Measurements from ENCODE around the gene MSANTD1. TPM values are rescaled to one million over a fixed set of nuclear protein-coding genes. Genes with fewer than 3 reads are reported as not detected.

The MSANTD1 gene
- total and polyA plus RNA-seq, 2 donors (not counting 3 experiments of a cell fraction or from before 2014, with no cell fraction given), result 0.14 to 1.2 TPM

DNA sequence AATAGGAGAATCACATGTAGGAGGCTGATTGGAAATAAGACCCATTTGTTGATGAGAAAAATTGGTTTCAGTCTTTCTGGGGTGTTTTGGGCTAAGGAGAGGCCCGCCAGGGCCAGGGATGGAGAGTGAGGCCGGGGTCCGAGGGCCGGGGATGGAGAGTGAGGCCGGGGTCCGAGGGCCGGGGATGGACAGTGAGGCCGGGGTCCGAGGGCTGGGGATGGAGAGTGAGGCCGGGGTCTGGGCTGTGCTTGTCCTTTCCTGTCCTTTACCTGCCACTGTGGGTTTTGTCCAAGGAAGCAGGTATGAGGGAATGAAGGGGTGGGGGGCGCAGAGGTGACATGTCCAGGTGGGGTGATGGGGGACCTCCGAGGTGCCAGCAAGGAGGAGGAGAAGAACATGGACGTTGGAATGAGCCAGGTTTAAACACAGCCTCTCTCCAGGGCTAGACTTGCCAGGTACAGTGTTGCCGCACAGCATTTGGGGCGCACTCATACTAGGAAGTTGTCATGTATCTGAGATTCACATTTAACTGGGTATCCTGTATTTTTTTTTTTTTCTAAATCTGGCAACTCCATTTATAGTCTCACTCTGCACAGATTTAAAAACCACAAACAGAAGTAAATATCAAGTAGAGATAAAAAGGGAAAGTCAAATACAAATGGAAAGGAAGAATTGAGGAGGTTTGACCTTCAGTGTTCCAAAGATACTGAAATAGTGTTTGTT lies 52.7 kb downstream of the MSANTD1 start:
- intact Hi-C loops (cut with micrococcal nuclease) (no loop called here), dilution Hi-C loops (cut with MboI; ENCODE audit: extremely low pct_ligation_motif_present, low sequenced_read_pairs) (no loop called here)
- no TSS peak for BruUV-seq (replicated peaks)
- FAIRE-seq, result no peak
- Histone ChIP-seq H3K27ac (ENCODE audit: insufficient read depth, low read depth, low read length) (peak overlapping the region; percentile 84), H3K36me3 (ENCODE audit: control insufficient read depth in 2 of 2, extremely low read depth in 1 of 2, insufficient read depth in 2 of 2, low read length in 2 of 2) (no peaks in the 10 kb centered on the region), H3K4me2 (ENCODE audit: insufficient read depth, low read length) (peak overlapping the region; percentile 31), H3K9ac (replicated peaks; ENCODE audit: extremely low read depth, insufficient read depth, low read length) (peak overlapping the region; percentile 35), H3K9me3 (replicated peaks; ENCODE audit: control insufficient read depth, insufficient read depth, low read length) (no peaks in the 10 kb centered on the region), H3K4me3 (replicated peaks in 1 of 3; ENCODE audit: insufficient read depth in 1 of 3, low read depth in 1 of 3, low read length in 3 of 3) (no peak overlapping the region), H3K27me3 (ENCODE audit: control insufficient read depth in 2 of 2, insufficient read depth in 2 of 2, low read length in 2 of 2) (no peaks in the 10 kb centered on the region), H3K9me1 (replicated peaks; ENCODE audit: control insufficient read depth, extremely low read depth, insufficient read depth, low read length) (no peaks in the 10 kb centered on the region), H3K79me2 (ENCODE audit: control insufficient read depth, insufficient read depth, low read length) (peaks cover 84% of the 10 kb centered on the region), H4K20me1 (replicated peaks; ENCODE audit: control insufficient read depth, extremely low read depth, insufficient read depth, low read length) (no peaks in the 10 kb centered on the region), H2AFZ (ENCODE audit: low read depth, low read length) (no peak overlapping the region), H3K4me1 (ENCODE audit: control insufficient read depth, extremely low read depth, insufficient read depth, low read length) (peaks cover 59% of the 10 kb centered on the region)
- DNase-seq (ENCODE audit: low read depth, low spot score), result no peak
- ChIA-PET POLR2A (interaction anchor here (1.0 kb wide), 1 partner anchor 8 kb away, joined by 4 read pairs; no protein-coding TSS in a partner anchor), CTCF (interaction anchor here (0.9 kb wide), 1 partner anchor 28 kb away, joined by 3 read pairs; no protein-coding TSS in a partner anchor)
- TF ChIP-seq POLR2A (IDR thresholded peaks at IDR 0.05; ENCODE audit: low read depth, low read length), result peak; percentile 5
- TF ChIP-seq, protein P1, sequence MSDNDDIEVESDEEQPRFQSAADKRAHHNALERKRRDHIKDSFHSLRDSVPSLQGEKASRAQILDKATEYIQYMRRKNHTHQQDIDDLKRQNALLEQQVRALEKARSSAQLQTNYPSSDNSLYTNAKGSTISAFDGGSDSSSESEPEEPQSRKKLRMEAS (IDR thresholded peaks at IDR 0.05; ENCODE audit: insufficient read depth, insufficient read length), result no peak

DNA sequence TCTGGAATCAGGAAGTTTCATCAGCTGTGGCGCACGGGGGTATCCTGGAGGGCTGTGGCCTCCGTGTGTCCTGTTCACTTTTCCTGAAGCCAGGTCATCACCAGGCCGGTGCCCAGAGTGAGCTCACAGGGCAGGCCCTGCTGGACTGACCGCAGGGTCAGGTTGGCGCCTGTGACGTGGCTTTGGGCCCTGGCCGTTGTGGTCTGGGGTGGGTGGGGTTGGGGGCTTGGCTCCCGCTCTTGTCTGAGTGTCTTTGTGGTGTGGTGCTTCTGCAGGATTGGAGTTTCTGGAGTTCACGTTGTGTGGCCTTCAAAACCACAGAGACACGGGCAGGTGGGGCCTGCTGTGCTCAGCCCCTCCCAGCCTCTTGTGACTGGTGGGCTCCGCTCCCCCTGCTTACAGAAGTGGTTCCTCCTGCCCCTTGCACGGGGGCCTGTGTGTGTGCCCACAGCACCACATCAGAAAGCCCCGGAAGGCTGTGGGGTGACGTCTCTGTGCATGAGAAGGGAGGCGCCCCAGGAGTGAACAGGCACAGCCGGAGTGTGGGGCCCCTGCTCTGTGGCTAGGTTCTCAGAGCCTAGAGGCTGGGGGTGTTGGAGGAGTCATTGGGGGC lies 53.3 kb downstream of the MSANTD1 start:
- intact Hi-C loops (cut with micrococcal nuclease) (no loop called here), dilution Hi-C loops (cut with MboI; ENCODE audit: extremely low pct_ligation_motif_present, low sequenced_read_pairs) (no loop called here)
- ChIA-PET POLR2A (interaction anchor here (1.0 kb wide), 1 partner anchor 8 kb away, joined by 4 read pairs; no protein-coding TSS in a partner anchor), CTCF (interaction anchor here (0.9 kb wide), 1 partner anchor 27 kb away, joined by 3 read pairs; no protein-coding TSS in a partner anchor)
- H2AFZ ChIP-seq (ENCODE audit: low read depth, low read length), result no peak overlapping the region
- peak overlapping the region; percentile 31 for H3K4me2 ChIP-seq (ENCODE audit: insufficient read depth, low read length)
- BruUV-seq (replicated peaks), result no TSS peak
- TF ChIP-seq POLR2AphosphoS5 (IDR thresholded peaks at IDR 0.05; ENCODE audit: insufficient read depth, low read depth, low read length) (peak; percentile 71), JUN (IDR thresholded peaks at IDR 0.05; ENCODE audit: borderline replicate concordance, insufficient read depth, insufficient read length, low read depth) (no peak), EZH2 (IDR thresholded peaks at IDR 0.05; ENCODE audit: borderline replicate concordance, low read depth, low read length, severe bottlenecking) (no peak), GATA2 (IDR thresholded peaks at IDR 0.05; ENCODE audit: insufficient read depth, insufficient read length, low read depth, low read length) (peak; percentile 56), FOS (IDR thresholded peaks at IDR 0.05; ENCODE audit: borderline replicate concordance, insufficient read depth, low read length) (peak; percentile 59)
- peak; percentile 79 for FAIRE-seq
- no peaks in the 10 kb centered on the region for H3K9me3 ChIP-seq (replicated peaks; ENCODE audit: control insufficient read depth, insufficient read depth, low read length)
- H3K79me2 ChIP-seq (ENCODE audit: control insufficient read depth, insufficient read depth, low read length), result peaks cover 84% of the 10 kb centered on the region
- no peaks in the 10 kb centered on the region for H4K20me1 ChIP-seq (replicated peaks; ENCODE audit: control insufficient read depth, extremely low read depth, insufficient read depth, low read length)
- H3K4me1 ChIP-seq (ENCODE audit: control insufficient read depth, extremely low read depth, insufficient read depth, low read length), result peaks cover 65% of the 10 kb centered on the region
- H3K9ac ChIP-seq (replicated peaks; ENCODE audit: extremely low read depth, insufficient read depth, low read length), result no peak overlapping the region
- no peak overlapping the region for H3K4me3 ChIP-seq (replicated peaks in 1 of 3; ENCODE audit: insufficient read depth in 1 of 3, low read depth in 1 of 3, low read length in 3 of 3)
- DNase-seq (ENCODE audit: low read depth, low spot score), result peak; percentile 74
- H3K36me3 ChIP-seq (ENCODE audit: control insufficient read depth in 2 of 2, extremely low read depth in 1 of 2, insufficient read depth in 2 of 2, low read length in 2 of 2), result no peaks in the 10 kb centered on the region
- no peaks in the 10 kb centered on the region for H3K27me3 ChIP-seq (ENCODE audit: control insufficient read depth in 2 of 2, insufficient read depth in 2 of 2, low read length in 2 of 2)
- H3K9me1 ChIP-seq (replicated peaks; ENCODE audit: control insufficient read depth, extremely low read depth, insufficient read depth, low read length), result no peaks in the 10 kb centered on the region
- H3K27ac ChIP-seq (ENCODE audit: insufficient read depth, low read depth, low read length), result peak overlapping the region; percentile 84
